Erythroblast (primary cell): Measurements from ENCODE around the gene POMGNT1.

ENCODE experiments used
- GATA1 ChIP-seq: IDR thresholded peaks from 2 replicates; pipeline ENCODE4 v1.6.1; 2011; ENCODE audit warnings: low read depth, mild to moderate bottlenecking, control low read depth, low read length, moderate library complexity
- POLR2A ChIP-seq: IDR thresholded peaks from 2 replicates; pipeline ENCODE4 v1.6.1; 2011; ENCODE audit warnings: mild to moderate bottlenecking, low read length

DNA sequence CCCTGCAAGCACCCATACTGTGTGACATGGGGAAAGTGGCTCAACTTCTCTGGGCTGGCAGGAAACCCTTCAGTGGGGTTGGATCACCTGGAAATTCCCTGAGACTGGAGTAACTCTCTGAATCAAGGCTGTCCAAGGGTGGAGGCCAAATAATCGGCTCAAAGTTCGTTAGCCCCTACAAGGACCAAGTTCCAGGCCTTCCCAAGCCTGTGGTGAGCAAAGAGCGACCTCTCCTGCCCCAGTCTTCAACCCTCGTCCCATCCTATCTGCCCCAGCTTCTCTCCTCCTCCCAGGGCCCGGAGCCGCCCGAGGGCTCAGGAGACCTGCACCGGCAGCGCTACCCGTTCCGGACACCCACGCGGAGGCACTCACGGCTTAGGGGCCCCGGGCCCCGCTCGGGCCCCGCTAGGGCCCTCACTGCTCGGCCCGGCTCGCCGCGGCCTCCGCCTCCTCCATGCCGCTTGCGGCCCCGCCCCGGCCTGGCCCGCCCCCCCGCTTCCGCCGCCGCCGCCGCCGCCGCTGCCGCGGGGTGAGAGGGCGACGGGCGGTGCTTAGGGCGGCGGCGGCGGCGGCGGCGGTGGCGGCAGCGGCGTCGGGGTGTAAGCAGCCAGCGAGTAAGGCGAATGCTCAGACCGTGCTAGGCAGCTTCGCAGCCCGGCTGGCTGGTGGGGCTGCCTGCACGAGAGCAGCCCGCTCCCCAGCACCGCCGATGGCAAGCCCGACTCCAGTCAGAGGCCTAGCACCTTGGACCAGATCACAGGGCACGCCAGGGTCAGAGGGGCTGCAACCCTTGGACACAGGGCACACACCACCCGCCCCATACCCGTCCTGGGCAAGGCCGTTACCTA lies at the start of gene POMGNT1:
- TF ChIP-seq POLR2A (peak; percentile 57), GATA1 (no peak)
